GM12874 (cell line): ENCODE data around the gene SLC9A9.
A peak's percentile ranks its signal among the peaks of the same experiment; 100 is the strongest.

Source experiments
- TF ChIP-seq, protein P1 (sequence below): IDR thresholded peaks from 2 replicates; pipeline ENCODE4 v1.5.1; 2011; ENCODE audit warnings: low read depth, mild to moderate bottlenecking, control low read depth, low read length, moderate library complexity; ENCODE audit not compliant: insufficient read depth

The SLC9A9 gene

DNA sequence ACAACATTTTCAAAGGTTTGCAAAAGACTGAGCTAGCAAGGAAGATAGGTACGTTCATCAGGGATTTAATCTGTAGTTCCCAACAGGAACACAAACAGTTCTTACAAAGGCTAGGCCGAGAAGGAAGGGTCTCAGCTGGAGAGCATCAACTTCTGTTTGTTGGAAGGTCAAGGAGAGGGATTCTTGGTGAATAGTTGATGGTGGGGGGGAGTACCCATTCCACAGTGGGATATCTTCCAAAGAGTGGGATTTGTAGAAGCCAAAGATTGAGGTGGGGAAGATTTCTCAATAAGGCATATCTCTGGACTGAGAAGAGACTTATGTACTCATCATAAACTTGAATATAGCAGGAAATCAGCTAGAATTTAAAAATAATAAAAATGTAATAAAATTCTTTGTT lies 496.9 kb downstream of the SLC9A9 start:
- TF ChIP-seq, protein P1, sequence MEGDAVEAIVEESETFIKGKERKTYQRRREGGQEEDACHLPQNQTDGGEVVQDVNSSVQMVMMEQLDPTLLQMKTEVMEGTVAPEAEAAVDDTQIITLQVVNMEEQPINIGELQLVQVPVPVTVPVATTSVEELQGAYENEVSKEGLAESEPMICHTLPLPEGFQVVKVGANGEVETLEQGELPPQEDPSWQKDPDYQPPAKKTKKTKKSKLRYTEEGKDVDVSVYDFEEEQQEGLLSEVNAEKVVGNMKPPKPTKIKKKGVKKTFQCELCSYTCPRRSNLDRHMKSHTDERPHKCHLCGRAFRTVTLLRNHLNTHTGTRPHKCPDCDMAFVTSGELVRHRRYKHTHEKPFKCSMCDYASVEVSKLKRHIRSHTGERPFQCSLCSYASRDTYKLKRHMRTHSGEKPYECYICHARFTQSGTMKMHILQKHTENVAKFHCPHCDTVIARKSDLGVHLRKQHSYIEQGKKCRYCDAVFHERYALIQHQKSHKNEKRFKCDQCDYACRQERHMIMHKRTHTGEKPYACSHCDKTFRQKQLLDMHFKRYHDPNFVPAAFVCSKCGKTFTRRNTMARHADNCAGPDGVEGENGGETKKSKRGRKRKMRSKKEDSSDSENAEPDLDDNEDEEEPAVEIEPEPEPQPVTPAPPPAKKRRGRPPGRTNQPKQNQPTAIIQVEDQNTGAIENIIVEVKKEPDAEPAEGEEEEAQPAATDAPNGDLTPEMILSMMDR = no peak

DNA sequence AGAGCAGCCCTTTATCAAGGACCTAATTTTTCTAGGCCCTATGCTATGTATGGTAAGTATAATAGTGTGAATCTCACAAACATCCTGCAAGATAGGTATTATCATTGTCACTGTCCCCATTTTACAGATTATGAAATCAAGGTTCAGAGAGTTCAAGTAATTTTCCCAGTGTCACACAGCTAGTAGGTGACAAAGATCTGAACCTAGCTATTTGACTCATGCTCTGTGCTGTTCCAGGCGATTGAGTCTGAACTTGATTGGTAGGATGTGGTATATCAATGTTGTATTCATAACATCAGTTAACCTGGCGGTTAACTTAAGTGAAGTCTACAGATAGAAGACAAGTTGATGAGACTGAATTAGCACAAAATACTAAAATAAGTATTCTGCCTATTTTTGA lies 498.8 kb downstream of the SLC9A9 start:
- TF ChIP-seq, protein P1 = no peak

DNA sequence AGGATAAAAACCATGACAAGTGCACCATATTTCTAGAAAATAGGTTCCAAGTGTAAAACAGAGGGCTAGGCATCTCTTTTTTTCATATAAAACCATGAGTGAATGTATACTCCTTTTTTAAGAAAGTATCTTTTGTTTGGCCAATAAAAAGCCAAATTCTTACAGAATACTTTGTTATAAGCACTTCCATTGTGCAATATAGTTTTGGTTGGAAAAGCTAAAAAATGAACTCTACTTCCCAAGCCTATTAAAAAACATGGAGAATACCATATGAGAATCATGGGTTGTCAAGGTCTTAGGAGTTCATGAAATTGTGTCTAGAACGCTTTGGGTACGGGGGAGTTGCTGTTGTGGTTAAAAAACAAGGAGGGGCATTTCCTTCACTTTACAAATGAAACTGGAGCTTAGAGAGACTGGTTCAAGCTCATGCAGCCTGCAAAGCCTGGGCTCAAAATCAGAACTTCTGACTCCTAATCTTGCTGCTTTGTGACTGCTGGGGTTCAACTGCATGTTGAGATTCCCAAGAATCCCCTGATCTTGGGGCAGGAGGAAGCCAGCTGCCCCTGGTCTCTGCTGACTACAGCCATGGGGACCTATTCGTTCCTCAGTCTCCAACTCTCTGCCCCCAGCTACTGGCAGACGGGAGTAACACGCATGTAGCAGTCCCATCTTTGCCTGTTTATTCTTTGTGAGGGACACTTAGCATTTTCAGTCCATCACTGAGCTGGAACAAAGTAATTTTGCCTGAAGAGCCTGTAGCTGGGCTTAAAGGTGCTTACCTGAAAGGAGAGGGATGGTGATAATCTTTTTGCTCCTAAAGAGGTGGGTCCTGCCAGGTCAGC lies 499.6 kb downstream of the SLC9A9 start:
- TF ChIP-seq, protein P1 = 0 out of 2 replicates have a peak, but pooled peaks have one; percentile 11

DNA sequence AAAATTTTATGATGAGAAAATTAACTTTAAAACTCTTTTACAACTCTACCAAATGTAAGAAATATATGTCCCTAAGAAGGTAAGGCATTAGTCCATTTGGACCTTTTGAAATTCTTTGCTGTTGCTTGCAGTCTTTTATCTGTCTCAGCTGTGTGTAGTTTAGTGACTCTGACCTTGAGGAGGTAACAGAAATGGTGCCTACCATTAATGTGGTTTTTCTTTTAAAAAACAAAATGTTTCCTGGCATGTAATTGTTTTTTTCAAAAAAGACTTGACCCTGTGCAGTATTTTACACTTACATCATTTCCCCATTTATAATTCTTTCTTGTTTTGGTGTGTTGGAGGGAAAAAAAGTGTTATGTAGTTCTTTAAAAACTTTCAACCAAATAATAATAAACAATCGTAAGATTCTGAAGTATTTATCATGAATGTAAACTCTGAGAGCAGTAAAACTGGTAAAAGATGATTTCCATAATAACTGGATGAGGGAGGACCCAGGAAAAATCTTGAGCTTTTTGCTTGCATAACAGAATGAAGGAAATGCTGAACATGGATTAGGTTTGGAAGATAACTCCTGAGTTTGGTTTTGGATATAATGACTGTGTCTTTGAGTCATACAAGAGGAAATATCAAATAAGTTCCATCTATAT lies 503.6 kb downstream of the SLC9A9 start:
- TF ChIP-seq, protein P1 = no peak

DNA sequence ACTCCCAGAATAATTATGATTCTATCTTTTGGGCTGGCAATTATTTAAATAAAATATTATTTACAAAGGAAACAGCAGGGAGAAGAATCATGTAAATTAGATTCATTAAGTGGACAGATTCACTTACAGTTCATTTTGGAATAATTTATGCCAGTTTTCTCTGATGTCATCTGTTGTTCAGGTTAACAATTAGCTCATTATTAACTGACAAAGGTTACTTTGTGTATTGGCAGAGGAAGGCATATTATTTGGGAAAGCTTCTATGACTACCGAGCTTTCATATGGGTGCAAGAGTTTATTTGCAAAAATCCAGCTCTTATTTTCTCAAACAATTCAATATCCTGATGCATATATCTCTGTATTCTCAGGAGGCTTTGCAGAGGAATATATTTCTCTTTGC lies 504.3 kb downstream of the SLC9A9 start:
- TF ChIP-seq, protein P1 = no peak

DNA sequence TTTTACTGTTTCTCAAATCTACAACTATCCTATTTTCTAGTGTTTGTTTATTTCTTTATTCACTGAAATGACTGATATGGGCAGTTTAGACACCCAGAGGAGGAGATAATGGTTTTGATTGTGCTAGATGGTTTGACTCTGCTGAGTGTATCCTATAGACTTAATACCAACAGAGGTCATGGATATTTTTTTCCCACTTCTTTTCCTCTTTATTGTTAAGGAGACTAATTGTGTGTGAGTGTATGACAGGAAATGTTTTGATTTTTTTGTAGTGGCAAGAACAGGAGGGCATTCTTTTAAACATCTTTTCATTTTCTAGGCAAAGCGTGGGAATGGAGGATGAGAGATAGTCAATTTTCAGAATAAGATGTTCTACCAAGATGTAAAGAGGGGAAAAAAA lies 505.2 kb downstream of the SLC9A9 start:
- TF ChIP-seq, protein P1 = no peak

DNA sequence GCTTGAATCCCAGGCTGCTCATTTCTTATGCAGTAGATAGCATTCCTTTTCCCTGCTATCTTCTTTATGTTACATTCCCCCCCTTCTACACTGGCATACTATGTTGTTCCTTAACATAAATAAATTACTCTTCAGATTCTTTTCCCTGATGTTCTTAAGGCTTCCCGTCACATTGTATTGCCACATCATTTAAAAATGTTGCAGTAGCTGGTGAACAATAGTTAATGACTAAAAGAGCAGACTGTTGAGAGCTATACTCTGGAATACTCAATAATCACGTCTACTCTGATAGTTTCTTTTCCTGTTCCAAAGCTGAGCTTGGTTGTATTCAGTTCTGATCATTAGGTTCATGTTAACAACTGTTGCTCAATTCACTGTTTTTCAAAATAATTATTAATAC lies 508.8 kb downstream of the SLC9A9 start:
- TF ChIP-seq, protein P1 = no peak
